Measurements from ENCODE around the gene TSSK6. TPM values are rescaled to one million over a fixed set of nuclear protein-coding genes. Genes with fewer than 3 reads are reported as not detected.

TSSK6 gene
- total RNA-seq, 1 experiment from 2014 or later = 2.4 TPM

DNA sequence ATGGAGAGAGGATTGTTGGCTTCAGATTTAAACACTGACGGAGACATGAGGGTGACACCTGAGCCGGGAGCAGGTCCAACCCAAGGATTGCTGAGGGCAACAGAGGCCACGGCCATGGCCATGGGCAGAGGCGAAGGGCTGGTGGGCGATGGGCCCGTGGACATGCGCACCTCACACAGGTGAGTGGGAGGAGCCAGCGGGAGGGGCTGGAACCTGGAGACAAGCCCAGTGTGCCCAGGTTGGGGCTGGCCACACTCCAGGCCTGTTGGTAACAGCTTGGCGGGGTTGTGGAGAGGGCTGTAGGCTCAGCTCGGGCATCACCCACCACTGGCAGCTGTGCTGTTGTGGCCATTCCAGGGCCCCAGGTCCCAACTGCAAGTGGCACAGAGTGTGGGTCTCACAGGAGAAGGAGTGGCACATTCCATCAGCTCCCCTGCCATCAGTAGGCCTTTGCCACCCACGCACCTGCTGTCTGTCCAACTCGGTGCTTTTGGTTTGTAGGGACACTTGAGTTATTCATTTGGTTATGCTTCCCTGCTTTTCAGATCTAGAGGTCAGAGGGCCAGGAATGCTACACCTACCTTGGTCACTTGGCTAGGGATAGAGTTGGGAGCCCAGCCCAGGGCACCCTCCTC lies 49.8 kb downstream of the TSSK6 start:
- no peak for DNase-seq (ENCODE audit: low read depth)

DNA sequence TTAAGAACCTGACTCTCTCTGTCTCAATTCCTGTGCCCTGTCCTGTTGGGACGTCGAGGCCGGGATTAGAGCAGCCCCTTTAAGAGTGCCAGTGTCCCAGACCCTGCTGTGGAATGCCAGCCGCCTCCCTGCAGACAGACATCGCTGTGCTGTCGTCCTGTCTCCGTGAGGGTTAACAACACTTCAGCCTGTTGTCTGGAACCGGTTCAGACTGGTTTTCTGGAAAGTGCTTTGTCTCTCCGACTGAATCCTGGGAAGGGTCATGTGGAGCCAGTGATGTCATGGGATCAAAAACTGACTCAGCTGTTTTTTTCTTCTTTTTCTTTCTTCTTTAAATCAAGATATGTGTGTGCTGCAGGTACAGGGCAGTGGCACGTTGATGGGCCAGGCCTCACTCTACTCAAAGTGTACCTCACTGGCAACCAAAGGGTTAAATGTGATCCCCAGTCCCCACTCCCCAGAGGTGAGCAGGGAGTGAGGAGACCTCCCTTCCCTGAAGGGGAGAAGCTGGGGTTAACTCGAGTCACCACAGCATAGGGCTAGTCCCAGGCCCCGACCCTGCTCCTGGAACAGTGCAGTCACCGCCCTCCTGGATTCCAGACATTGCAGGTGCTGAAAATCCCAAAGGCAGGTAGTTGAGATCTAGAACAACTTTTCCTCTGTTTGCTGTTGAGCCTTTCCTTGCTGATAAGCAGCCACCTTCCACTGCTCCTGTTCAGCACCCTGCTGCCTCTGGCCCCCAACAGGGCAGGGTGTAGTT lies 50.8 kb downstream of the TSSK6 start:
- DNase-seq (ENCODE audit: low read depth) = peak; percentile 78

Other genes with a start within 250 kb of the TSSK6 start
- gene TM6SF2, start 242.2 kb downstream of the TSSK6 start, total RNA-seq (2014; rRNA removed) = 1.2 and 1.3 TPM in 2 replicates
- 38.7 and 45.8 TPM in 2 replicates for gene SUGP1, start 195.0 kb downstream of the TSSK6 start, total RNA-seq (2014; rRNA removed)
- 23.1 and 26.4 TPM in 2 replicates for gene MAU2, start 194.7 kb downstream of the TSSK6 start, total RNA-seq (2014; rRNA removed)
- gene GATAD2A, start 109.9 kb downstream of the TSSK6 start, total RNA-seq (2014; rRNA removed) = 60.7 and 64.1 TPM in 2 replicates
- gene NDUFA13, start 677 bp upstream of the TSSK6 start, total RNA-seq (2014; rRNA removed) = 20.2 and 32.4 TPM in 2 replicates
- gene YJEFN3, start 13.4 kb upstream of the TSSK6 start, total RNA-seq (2014; rRNA removed) = 0.69 and 0.90 TPM in 2 replicates
- gene CILP2, start 22.7 kb upstream of the TSSK6 start, total RNA-seq (2014; rRNA removed) = 0.06 TPM in 2 replicates
- 0.69 and 1.1 TPM in 2 replicates for gene PBX4, start 103.1 kb upstream of the TSSK6 start, total RNA-seq (2014; rRNA removed)
- gene LPAR2, start 112.7 kb upstream of the TSSK6 start, total RNA-seq (2014; rRNA removed) = 0.52 and 1.4 TPM in 2 replicates
- gene GMIP, start 128.1 kb upstream of the TSSK6 start, total RNA-seq (2014; rRNA removed) = 5.6 and 9.5 TPM in 2 replicates
- 106 and 133 TPM in 2 replicates for gene ATP13A1, start 148.1 kb upstream of the TSSK6 start, total RNA-seq (2014; rRNA removed)
- gene ZNF101, start 153.3 kb upstream of the TSSK6 start, total RNA-seq (2014; rRNA removed) = 5.5 and 10.6 TPM in 2 replicates
- gene ZNF14, start 217.6 kb upstream of the TSSK6 start, total RNA-seq (2014; rRNA removed) = 3.1 and 4.0 TPM in 2 replicates

Measured in LHCN-M2 (cell line).